CD14-positive monocyte (primary cell): ENCODE results near the gene ECHDC3. TPM values are rescaled to one million over a fixed set of nuclear protein-coding genes. Genes with fewer than 3 reads are reported as not detected.

Source experiments
- DNase-seq, 3 donors: peaks; one replicate each; pipeline ENCODE4 v3.0.0-alpha.2; 2011 to 2022
- H2AFZ ChIP-seq: 2 replicates; pipeline ENCODE4 v1.6.0; 2012; ENCODE audit warnings: mild to moderate bottlenecking, low read depth, low read length, inconsistent platforms; ENCODE audit not compliant: insufficient read depth, poor library complexity, severe bottlenecking
- H3K27ac ChIP-seq, 2 donors: 1 replicate in 1 of 2; 2 replicates in 1 of 2; pipeline ENCODE4 v1.5.1; 2012 to 2013; ENCODE audit warnings: low read length in 2 of 2, control low read depth in 1 of 2, inconsistent platforms in 1 of 2, low read depth in 1 of 2, mild to moderate bottlenecking in 1 of 2
- H3K27me3 ChIP-seq, 2 donors: one replicate each; pipeline versions ENCODE4 v1.6.0 to v1.6.1; 2011 to 2013; ENCODE audit warnings: low read length in 2 of 2; ENCODE audit not compliant: control insufficient read depth in 2 of 2, insufficient read depth in 2 of 2
- H3K36me3 ChIP-seq, 2 donors: replicated peaks in 1 of 2; 1 replicate in 1 of 2; 2 replicates in 1 of 2; pipeline versions ENCODE4 v1.5.1 to v1.6.1; 2012 to 2013; ENCODE audit warnings: low read length in 2 of 2, control low read depth in 1 of 2, inconsistent platforms in 1 of 2, mild to moderate bottlenecking in 1 of 2; ENCODE audit not compliant: insufficient read depth in 2 of 2, control insufficient read depth in 1 of 2
- H3K4me1 ChIP-seq, 2 donors: 1 replicate in 1 of 2; 2 replicates in 1 of 2; pipeline versions ENCODE4 v1.5.1 to v1.6.1; 2012 to 2013; ENCODE audit warnings: low read length in 2 of 2, control low read depth in 1 of 2, inconsistent platforms in 1 of 2, mild to moderate bottlenecking in 1 of 2, moderate library complexity in 1 of 2; ENCODE audit not compliant: insufficient read depth in 2 of 2, control insufficient read depth in 1 of 2
- H3K4me2 ChIP-seq: replicated peaks from 2 replicates; pipeline ENCODE3; 2012; ENCODE audit warnings: low read length, moderate library complexity, mild to moderate bottlenecking; ENCODE audit not compliant: poor library complexity, severe bottlenecking; ENCODE audit errors: extremely low read depth
- H3K4me3 ChIP-seq, 3 experiments: fragments of 200-600 bp in 1 of 3; sonication (generic) in 1 of 3; replicated peaks in 1 of 3; 1 replicate in 2 of 3; 2 replicates in 1 of 3; pipeline ENCODE4 v1.5.1; 2011 to 2013; ENCODE audit warnings: low read length in 3 of 3, mild to moderate bottlenecking in 3 of 3, control low read depth in 2 of 3, low read depth in 2 of 3, inconsistent platforms in 1 of 3, moderate library complexity in 1 of 3
- H3K79me2 ChIP-seq: 2 replicates; pipeline ENCODE4 v1.6.0; 2012; ENCODE audit warnings: mild to moderate bottlenecking, control low read depth, inconsistent platforms, low read length, moderate library complexity; ENCODE audit not compliant: insufficient read depth
- H3K9ac ChIP-seq: 2 replicates; pipeline ENCODE4 v1.6.0; 2017; ENCODE audit warnings: low read length, mild to moderate bottlenecking; ENCODE audit not compliant: insufficient read depth, poor library complexity, severe bottlenecking
- H3K9me3 ChIP-seq, 2 donors: replicated peaks in 1 of 2; 1 replicate in 1 of 2; 2 replicates in 1 of 2; pipeline versions ENCODE4 v1.5.1 to v1.6.1; 2012 to 2013; ENCODE audit warnings: low read length in 2 of 2, control low read depth in 1 of 2; ENCODE audit not compliant: control insufficient read depth in 1 of 2, insufficient read depth in 1 of 2
- H4K20me1 ChIP-seq: 2 replicates; pipeline ENCODE4 v1.6.0; 2012; ENCODE audit warnings: mild to moderate bottlenecking, low read length, control low read depth, moderate library complexity; ENCODE audit not compliant: insufficient read depth
- H3K27ac Mint-ChIP-seq, 7 donors: one replicate each; pipeline ENCODE4 v1.8.0; 2020; ENCODE audit warnings: mild to moderate bottlenecking in 7 of 7, mixed read lengths in 7 of 7, moderate library complexity in 6 of 7, inconsistent platforms in 2 of 7
- H3K27me3 Mint-ChIP-seq, 3 donors: one replicate each; pipeline ENCODE4 v1.8.0; 2021 to 2022; ENCODE audit warnings: low read depth in 3 of 3, mild to moderate bottlenecking in 3 of 3, mixed read lengths in 3 of 3, moderate library complexity in 3 of 3, inconsistent platforms in 1 of 3
- H3K36me3 Mint-ChIP-seq, 2 donors: one replicate each; pipeline ENCODE4 v1.8.0; 2020; ENCODE audit warnings: mixed read lengths in 2 of 2, inconsistent platforms in 1 of 2, mild to moderate bottlenecking in 1 of 2
- H3K4me1 Mint-ChIP-seq: one replicate; pipeline ENCODE4 v1.8.0; 2020; ENCODE audit warnings: mild to moderate bottlenecking, mixed read lengths
- H3K4me3 Mint-ChIP-seq, 2 donors: one replicate each; pipeline ENCODE4 v1.8.0; 2020; ENCODE audit warnings: mild to moderate bottlenecking in 2 of 2, mixed read lengths in 2 of 2, moderate library complexity in 1 of 2
- H3K9me3 Mint-ChIP-seq, 7 donors: one replicate each; pipeline ENCODE4 v1.8.0; 2020 to 2022; ENCODE audit warnings: mixed read lengths in 7 of 7, mild to moderate bottlenecking in 6 of 7, moderate library complexity in 6 of 7, inconsistent platforms in 2 of 7
- CTCF ChIP-seq: fragments of 200-600 bp; IDR thresholded peaks from one replicate; pipeline ENCODE4 v1.8.0; 2022; ENCODE audit warnings: antibody characterized with exemption, mild to moderate bottlenecking
- WGBS: methylation state at CpG from one replicate; pipeline ENCODE4 v1.1.5; 2013; ENCODE audit warnings: missing lambda C conversion rate; ENCODE audit not compliant: insufficient coverage; 5-methylcytosine and 5-hydroxymethylcytosine counted together
- intact Hi-C, 2 donors: fragments of 100-400 bp; cut with micrococcal nuclease; formaldehyde crosslinking; loops; one replicate each; pipeline versions ENCODE4 v1.15.0 to v1.15.1; 2023
- polyA plus RNA-seq, 3 donors: library from polyadenylated mRNA; depleted of rRNA in 1 of 3; unstranded in 2 of 3; stranded (reverse) in 1 of 3; fragments of 300-500 nt in 2 of 3; fragments of >200 nt in 1 of 3; fragmentation: Illumina TruSeq in 2 of 3; gene quantifications; 1 replicate in 2 of 3; 2 replicates in 1 of 3; pipeline ENCODE4 v1.2.3, GENCODE V29; 2012 to 2021

The ECHDC3 gene
- polyA plus RNA-seq, 3 donors = 9.2 to 10.6 (median 9.4) TPM

DNA sequence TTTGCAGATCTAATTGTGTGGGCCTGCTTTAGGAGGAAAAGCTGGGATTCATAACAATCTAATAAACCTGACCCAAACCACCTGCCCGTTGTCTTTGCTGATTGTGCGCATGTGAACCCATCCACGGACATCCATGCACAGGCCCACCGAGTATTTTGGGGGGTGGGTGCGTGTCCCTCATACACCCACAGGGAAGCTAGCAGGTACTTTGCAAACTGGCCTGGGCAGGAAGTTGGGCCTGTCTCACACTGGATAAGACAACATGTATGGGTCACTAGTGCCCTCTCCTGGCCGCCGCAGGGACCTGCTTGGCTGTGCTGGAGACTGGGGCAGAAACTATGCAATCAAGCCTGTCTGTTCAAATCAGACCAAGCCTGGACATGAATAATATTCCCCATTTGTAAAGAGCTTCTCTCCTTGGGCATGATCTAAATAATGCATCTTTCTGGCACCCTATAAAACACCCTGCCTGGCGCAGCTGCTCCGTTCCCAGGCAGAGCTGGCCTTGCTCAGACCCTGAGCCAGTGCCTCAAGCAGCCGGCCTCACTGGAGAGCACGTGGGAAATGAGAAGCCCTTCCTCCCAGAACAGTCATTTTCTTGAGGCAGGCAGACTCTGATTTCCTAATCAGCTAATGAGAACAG, 15.8 kb downstream of the ECHDC3 start:
- intact Hi-C loops = loop anchor here (1.0 to 2.0 kb wide), 2 partner anchors 241 to 243 kb away; no protein-coding TSS in a partner anchor
- 46% methylated on average over 5 of the region's 11 CpGs for WGBS
- Histone ChIP-seq H3K9ac (no peak overlapping the region), H3K27me3 (no peaks in the 10 kb centered on the region), H3K4me1 (no peaks in the 10 kb centered on the region), H2AFZ (no peak overlapping the region), H3K36me3 (peaks cover 11 to 66% of the 10 kb centered on the region in 2 donors), H4K20me1 (peaks cover 7% of the 10 kb centered on the region), H3K4me2 (no peak overlapping the region), H3K79me2 (no peaks in the 10 kb centered on the region), H3K27ac (no peak overlapping the region), H3K4me3 (no peak overlapping the region), H3K9me3 (peaks cover 0 to 2% of the 10 kb centered on the region in 2 donors)
- H3K9me3 Mint-ChIP-seq = peaks cover 0 to 9% (median 0%) of the 10 kb centered on the region in 7 donors
- H3K27ac Mint-ChIP-seq = peak overlapping the region in 1 of 7 donors; percentile 37
- peaks cover 55 to 73% of the 10 kb centered on the region in 2 donors for H3K36me3 Mint-ChIP-seq
- H3K27me3 Mint-ChIP-seq = peaks cover 0 to 3% (median 0%) of the 10 kb centered on the region in 3 donors
- DNase-seq = peak; percentile 67 to 75 (median 73)
- no peak overlapping the region for H3K4me3 Mint-ChIP-seq
- H3K4me1 Mint-ChIP-seq = peaks cover 4% of the 10 kb centered on the region
- peak; percentile 90 for TF ChIP-seq CTCF

DNA sequence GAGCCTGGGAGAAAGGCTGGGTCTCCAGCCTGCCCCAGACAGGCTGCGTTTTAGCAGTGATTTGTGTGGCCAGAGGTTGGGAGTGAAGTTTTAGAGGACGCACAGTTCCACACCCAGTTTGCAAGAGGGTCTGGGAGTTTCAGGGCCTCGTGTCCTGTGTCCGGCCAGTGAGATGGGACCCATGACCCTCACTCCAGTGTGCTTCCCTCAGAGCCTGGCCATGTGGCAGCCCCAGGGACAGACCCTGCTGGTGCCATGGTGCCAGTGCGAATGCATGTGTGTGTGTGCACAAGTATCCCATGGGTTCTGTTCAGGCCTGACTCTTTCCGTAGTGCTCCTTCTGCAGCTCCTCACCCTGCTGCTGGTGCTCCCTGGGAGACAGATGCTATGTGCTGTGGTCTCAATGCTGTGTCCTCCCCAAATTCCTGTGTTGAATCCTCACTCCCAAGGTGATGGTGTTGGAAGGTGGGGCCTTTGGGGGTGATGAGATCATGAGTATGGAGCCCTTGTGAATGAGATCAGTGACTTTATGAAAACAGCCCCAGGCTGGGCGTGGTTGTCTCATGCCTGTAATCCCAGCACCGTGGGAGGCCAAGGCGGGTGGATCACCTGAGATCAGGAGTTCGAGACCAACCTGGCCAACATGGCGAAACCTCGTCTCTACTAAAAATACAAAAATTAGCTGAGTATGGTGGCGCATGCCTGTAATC, 16.5 kb downstream of the ECHDC3 start:
- 99% methylated on average over 7 of the region's 13 CpGs for WGBS

More for the DNA sequence above, 16.5 kb downstream of the ECHDC3 start:
- H3K27ac Mint-ChIP-seq = no peak overlapping the region
- peaks cover 57 to 75% of the 10 kb centered on the region in 2 donors for H3K36me3 Mint-ChIP-seq
- peaks cover 11 to 72% of the 10 kb centered on the region in 2 donors for H3K36me3 ChIP-seq
- no peak for TF ChIP-seq CTCF
- H2AFZ ChIP-seq = no peak overlapping the region
- H3K9me3 Mint-ChIP-seq = peaks cover 0 to 9% (median 0%) of the 10 kb centered on the region in 7 donors
- H3K27me3 ChIP-seq = no peaks in the 10 kb centered on the region
- intact Hi-C loops = no loop called here
- H3K9me3 ChIP-seq = peaks cover 0 to 2% of the 10 kb centered on the region in 2 donors
- no peaks in the 10 kb centered on the region for H3K79me2 ChIP-seq
- no peak overlapping the region for H3K4me2 ChIP-seq
- peaks cover 0 to 3% (median 0%) of the 10 kb centered on the region in 3 donors for H3K27me3 Mint-ChIP-seq
- no peaks in the 10 kb centered on the region for H3K4me1 ChIP-seq
- no peak overlapping the region for H3K27ac ChIP-seq
- H4K20me1 ChIP-seq = peaks cover 7% of the 10 kb centered on the region
- H3K9ac ChIP-seq = no peak overlapping the region
- no peak overlapping the region for H3K4me3 ChIP-seq
- no peak overlapping the region for H3K4me3 Mint-ChIP-seq
- peaks cover 4% of the 10 kb centered on the region for H3K4me1 Mint-ChIP-seq
- no peak for DNase-seq
